GM20000 (cell line): Measurements from ENCODE around the gene RPS19BP1.

Source experiments
- DNase-seq: peaks from one replicate; pipeline ENCODE4 v3.0.0; 2012; ENCODE audit warnings: low spot score
- TF ChIP-seq, protein P1 (sequence below): IDR thresholded peaks from 2 replicates; pipeline ENCODE4 v1.5.1; 2012; ENCODE audit warnings: mild to moderate bottlenecking, control low read depth; ENCODE audit errors: extremely low read depth, missing control alignments

The RPS19BP1 gene

DNA sequence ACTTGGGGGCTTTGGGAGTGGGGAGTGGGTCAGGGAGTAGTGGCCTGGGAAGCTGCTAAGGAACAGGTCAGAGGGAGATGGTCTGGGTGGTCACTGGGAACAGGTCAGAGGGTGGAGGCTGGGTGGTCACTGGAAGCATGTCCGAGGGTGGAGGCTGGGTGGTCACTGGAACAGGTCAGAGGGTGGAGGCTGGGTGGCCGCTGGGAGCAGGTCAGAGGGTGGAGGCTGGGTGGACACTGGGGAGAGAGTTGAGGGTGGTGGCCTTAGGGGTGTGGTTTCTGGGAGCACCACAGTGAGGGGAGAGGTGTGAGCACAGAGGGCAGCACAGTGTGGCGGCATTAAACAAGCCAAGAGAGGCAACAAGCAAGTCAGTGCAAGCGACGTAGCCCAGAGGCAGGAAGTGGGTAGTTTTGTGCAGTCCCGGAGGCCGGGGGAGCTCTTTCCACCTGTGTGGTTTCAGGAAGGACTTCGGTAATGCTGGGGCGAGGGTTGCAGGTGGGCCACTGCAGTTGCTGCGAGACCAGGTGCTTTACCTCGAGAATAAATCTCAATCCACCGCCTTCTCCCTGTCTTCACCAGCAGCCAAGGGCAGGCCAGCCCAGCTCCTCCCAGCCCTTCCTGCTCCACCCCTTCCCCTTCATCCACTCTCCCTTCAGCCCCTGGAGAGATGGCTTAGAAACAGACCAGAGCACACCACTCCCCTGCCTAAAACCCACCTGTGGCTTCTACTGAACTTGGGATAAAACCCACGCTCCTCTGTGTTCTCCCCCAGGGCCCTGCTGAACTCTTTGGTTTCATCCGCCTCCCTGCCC, 34.8 kb upstream of the RPS19BP1 start:
- TF ChIP-seq, protein P1, sequence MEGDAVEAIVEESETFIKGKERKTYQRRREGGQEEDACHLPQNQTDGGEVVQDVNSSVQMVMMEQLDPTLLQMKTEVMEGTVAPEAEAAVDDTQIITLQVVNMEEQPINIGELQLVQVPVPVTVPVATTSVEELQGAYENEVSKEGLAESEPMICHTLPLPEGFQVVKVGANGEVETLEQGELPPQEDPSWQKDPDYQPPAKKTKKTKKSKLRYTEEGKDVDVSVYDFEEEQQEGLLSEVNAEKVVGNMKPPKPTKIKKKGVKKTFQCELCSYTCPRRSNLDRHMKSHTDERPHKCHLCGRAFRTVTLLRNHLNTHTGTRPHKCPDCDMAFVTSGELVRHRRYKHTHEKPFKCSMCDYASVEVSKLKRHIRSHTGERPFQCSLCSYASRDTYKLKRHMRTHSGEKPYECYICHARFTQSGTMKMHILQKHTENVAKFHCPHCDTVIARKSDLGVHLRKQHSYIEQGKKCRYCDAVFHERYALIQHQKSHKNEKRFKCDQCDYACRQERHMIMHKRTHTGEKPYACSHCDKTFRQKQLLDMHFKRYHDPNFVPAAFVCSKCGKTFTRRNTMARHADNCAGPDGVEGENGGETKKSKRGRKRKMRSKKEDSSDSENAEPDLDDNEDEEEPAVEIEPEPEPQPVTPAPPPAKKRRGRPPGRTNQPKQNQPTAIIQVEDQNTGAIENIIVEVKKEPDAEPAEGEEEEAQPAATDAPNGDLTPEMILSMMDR: no peak
- DNase-seq: no peak

DNA sequence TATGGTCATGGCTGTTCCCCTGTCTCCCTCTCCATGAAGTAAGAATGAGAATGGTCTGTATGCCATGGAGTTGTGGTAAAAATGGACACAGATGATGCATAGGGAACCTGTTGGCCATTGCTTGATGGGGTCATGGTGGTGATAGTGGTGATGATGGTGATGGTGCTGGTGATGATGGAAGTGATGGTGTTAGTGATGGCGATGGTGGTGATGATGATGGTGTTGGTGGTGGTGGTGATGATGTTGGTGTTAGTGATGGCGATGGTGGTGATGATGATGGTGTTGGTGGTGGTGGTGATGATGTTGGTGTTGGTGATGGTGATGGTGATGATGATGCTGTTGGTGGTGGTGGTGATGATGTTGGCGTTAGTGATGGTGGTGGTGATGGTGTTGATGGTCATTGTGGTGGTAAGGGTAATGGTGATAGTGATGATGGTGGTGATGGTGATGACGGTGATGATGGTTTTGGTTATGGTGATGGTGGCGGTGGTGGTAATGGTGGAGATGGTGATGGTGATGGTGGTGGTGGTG, 32.9 kb upstream of the RPS19BP1 start:
- TF ChIP-seq, protein P1: no peak
- no peak for DNase-seq

DNA sequence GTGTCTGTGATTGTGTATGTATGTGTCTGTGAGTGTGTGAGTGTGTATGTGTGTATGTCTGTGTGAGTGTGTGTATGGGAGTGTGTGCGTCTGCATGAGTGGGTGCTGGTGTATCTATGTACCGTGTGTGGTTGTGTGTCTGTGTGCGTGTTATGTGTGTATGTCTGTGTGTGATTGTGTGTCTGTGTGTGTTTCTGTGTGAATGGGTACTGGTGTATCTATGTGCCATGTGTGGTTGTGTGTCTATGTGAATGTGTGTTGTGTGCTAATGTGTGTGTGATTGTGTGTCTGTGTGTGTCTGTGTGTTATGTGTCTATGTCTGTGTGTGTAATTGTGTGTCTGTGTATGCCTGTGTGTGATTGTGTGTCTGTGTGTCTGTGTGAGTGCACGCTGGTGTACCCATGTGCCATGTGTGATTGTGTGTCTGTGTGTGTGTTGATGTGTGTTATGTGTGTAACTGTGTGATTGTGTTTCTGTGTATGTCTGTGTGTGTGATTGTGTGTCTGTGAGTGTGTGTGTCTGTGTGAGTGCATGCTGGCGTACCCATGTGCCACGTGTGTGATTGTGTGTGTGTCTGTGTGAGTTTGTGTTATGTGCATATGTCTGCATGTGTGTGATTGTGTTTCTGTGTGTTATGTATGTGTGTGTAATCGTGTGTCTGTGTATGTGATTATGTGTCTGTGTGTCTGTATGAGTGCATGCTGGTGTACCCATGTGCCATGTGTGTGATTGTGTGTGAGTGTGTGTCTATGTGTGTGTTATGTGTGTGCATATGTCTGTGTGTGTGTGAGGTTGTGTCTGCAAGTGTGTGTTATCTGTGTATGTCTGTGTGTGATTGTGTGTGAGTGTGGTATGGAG, 31.3 kb upstream of the RPS19BP1 start:
- no peak for DNase-seq
- TF ChIP-seq, protein P1: no peak

DNA sequence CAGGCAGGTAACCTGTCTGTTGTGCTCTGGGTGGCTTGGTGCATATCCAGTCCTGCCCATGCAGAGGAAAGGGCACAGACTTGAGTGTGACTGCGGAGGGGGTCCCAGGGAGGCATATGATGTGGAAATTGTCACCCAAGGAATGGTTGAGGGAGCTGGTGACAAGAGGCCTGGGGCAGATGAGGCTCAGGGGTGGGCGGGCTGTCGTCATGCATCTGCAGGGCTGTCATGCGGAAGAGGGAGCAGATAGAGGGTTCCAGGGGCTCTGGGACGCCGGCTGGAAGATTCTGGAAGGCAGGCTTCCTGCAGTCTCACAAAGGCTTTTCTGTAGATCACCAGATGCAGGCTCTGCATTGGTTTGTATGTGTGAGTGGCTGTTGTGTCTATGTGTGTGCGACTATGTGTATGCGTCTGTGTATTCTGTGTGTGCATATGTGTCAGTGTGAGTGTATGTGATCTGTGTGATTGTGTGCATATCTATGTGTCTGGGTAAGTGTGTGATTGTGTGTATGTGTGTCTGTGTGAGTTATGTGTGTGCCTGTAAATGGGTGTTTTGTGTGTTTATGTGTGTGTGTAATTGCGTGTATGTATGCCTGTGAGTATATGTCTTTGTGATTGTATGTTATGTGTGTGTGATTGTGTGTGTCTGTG, 30.4 kb upstream of the RPS19BP1 start:
- TF ChIP-seq, protein P1: no peak
- no peak for DNase-seq

DNA sequence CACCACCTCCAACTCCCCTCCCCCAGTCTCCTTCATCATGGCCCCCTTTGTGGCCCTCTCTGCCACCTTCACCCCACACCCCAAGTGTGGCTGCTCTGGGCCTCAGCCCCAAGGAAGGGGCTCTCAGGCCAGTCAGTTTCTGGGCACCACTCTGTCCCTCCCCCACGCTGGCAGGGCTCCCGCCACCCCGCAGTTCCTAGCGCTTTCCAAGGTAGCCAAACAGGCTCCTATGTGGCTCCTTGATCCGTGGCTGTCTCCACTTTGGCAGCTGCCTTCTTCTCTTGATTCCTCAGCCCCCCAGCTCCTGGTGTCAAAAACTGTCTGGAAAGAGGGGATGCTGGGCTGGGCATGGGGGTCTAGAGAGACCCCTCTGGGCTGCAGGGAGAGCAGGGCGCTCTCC, 27.6 kb upstream of the RPS19BP1 start:
- no peak for DNase-seq
- TF ChIP-seq, protein P1: no peak

DNA sequence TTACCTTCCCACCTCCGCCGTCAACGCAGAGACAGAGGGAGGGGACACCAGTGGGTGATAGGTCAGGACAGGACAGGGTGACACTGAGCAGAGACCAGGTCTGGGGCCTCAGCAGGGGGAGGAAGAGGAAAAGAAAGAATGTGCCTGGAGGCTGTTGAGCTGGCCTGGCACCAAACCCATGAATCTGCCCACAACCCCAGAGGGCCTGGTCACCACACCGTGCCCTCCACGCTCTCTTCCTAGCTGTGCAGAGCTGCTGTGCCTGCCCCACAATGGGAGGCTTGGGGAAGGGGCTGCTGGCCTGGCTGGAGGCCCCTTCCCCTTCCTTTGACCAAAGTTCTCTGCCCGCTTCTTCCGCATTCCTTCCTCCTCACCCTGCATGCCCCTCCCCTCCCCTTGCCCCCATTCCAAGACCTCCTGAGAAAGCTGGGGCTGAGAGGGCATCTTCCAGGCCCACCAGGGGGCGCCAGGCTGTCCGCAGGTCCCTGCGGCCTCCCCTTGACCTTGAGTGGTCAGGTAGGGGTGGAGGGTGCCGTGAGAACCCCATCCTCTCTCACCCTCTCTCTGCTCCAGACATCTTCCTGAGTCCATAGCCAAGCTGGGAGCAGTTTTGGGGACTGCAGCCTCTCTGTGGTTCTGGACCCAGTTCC, 27.0 kb upstream of the RPS19BP1 start:
- DNase-seq: peak; percentile 63
- TF ChIP-seq, protein P1: peak; percentile 52
